ENCODE data around the gene ARPC5L.
A peak's percentile ranks its signal among the peaks of the same experiment; 100 is the strongest.

ARPC5L gene

DNA sequence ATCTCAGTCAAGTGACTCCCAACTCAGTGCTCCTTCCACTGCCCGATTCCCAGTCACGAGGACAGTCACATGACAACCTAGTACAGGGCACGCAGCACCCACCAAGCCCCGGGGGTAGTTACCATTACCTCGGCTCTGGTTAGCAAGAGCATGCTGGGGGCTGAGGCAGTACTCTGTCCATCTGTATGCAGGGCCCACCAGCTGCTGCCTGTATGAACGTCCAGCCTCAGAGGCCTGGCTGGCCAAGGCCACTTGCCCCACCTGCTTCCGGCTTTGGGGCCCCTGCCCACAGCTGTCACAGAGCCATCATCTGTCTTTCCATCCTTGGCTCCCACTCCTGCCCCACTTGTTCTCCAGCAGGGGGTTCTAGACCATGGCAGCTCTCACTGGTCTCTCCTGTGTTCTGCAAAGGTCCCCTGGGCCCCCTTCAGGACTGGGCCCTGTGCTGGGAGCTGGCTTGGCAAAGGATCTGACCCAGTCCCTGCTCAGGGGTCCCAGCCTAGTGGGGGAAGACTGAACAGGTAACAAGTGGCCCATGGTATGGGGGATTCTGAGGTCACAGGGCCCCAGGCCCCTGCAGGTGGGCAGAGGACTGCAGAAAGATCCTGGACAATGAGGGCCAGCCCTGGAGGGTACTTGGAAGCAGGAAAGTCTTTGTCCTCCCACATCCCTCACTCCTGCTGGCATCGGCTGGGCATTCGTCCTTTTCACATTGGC lies 3.4 kb upstream of the ARPC5L start:
- peaks cover 62% of the 10 kb centered on the region for H4K20me1 ChIP-seq (ENCODE audit: insufficient read depth, low read length)
- H3K4me1 ChIP-seq (ENCODE audit: insufficient read depth, low read length) = peaks cover 37% of the 10 kb centered on the region
- no peaks in the 10 kb centered on the region for H3K9me3 ChIP-seq (ENCODE audit: insufficient read depth, low read length, severe bottlenecking)
- no peak overlapping the region for H3K27ac ChIP-seq (ENCODE audit: low read length)
- no peak overlapping the region for H2AFZ ChIP-seq (ENCODE audit: low read depth, low read length)
- DNase-seq (no peak), ATAC-seq (ENCODE audit: insufficient read depth, low read depth) (no peak)
- H3K36me3 ChIP-seq (ENCODE audit: insufficient read depth, low read length) = peaks cover 55% of the 10 kb centered on the region
- H3K27me3 ChIP-seq (ENCODE audit: insufficient read depth, low read length, poor library complexity) = no peaks in the 10 kb centered on the region
- TF ChIP-seq EZH2 (IDR thresholded peaks at IDR 0.05; ENCODE audit: borderline replicate concordance, low read depth, low read length, severe bottlenecking) = no peak
- TF ChIP-seq, protein P1, sequence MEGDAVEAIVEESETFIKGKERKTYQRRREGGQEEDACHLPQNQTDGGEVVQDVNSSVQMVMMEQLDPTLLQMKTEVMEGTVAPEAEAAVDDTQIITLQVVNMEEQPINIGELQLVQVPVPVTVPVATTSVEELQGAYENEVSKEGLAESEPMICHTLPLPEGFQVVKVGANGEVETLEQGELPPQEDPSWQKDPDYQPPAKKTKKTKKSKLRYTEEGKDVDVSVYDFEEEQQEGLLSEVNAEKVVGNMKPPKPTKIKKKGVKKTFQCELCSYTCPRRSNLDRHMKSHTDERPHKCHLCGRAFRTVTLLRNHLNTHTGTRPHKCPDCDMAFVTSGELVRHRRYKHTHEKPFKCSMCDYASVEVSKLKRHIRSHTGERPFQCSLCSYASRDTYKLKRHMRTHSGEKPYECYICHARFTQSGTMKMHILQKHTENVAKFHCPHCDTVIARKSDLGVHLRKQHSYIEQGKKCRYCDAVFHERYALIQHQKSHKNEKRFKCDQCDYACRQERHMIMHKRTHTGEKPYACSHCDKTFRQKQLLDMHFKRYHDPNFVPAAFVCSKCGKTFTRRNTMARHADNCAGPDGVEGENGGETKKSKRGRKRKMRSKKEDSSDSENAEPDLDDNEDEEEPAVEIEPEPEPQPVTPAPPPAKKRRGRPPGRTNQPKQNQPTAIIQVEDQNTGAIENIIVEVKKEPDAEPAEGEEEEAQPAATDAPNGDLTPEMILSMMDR (IDR thresholded peaks at IDR 0.05; ENCODE audit: borderline replicate concordance, extremely low read depth, low read length, poor library complexity, severe bottlenecking) = no peak
- H3K79me2 ChIP-seq (ENCODE audit: insufficient read depth, low read length) = peaks cover 35% of the 10 kb centered on the region
- H3K4me2 ChIP-seq (ENCODE audit: insufficient read depth, low read length) = peak overlapping the region; percentile 93; the same call in 1 of the 2 replicates
- no peak overlapping the region for H3K4me3 ChIP-seq (ENCODE audit: low read depth in 1 of 2, low read length in 2 of 2)
- no peak overlapping the region for H3K9ac ChIP-seq (ENCODE audit: low read depth, low read length)

DNA sequence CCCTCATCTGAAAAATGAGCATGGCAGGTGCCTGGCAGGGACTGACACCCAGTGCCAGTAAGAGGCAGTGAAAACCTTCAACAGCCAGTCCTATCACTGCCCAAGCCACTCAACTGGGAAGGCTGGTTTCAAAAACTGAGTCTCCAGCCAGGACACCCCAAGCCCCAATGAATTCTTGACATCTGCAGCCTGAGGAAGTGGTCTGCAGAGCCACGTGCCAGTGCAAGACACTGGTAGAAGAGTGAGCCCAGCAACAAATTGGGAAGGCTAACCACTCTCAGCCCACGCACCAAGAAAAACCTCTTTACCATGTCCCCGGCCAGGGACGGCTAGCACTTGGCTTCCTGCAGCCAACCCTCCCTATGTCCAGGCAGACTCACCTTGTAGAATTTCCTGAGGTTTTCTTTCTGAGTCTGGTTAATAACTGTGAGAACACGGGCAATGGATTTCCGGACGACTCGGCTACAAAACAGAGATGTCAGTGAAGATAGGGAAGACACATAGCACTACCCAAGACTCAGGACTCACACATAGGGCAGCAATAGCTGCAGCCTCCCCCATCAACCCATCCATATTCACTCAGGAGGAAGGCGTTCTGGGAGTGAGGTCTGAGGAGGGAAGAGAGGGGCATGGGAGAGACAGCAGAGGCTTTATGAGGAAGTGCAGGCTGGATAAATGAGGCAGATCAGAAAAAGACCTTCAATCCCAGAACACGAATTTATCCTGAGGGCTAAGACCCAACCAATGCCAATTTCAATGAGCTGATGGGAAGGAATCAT lies 1.9 kb upstream of the ARPC5L start:
- TF ChIP-seq EZH2 (IDR thresholded peaks at IDR 0.05; ENCODE audit: borderline replicate concordance, low read depth, low read length, severe bottlenecking) = no peak
- TF ChIP-seq, protein P1 (IDR thresholded peaks at IDR 0.05; ENCODE audit: borderline replicate concordance, extremely low read depth, low read length, poor library complexity, severe bottlenecking) = no peak
- Histone ChIP-seq H3K36me3 (ENCODE audit: insufficient read depth, low read length) (peaks cover 55% of the 10 kb centered on the region), H3K9ac (ENCODE audit: low read depth, low read length) (peak overlapping the region; percentile 79), H4K20me1 (ENCODE audit: insufficient read depth, low read length) (peaks cover 62% of the 10 kb centered on the region), H3K4me3 (ENCODE audit: low read depth in 1 of 2, low read length in 2 of 2) (peak overlapping the region; percentile 61 to 92; a peak in 3 of 4 replicates), H3K79me2 (ENCODE audit: insufficient read depth, low read length) (peaks cover 35% of the 10 kb centered on the region), H3K27ac (ENCODE audit: low read length) (0 out of 2 replicates have a peak overlapping the region, but pooled peaks have one; percentile 91), H3K4me2 (ENCODE audit: insufficient read depth, low read length) (peak overlapping the region; percentile 93), H3K9me3 (ENCODE audit: insufficient read depth, low read length, severe bottlenecking) (no peaks in the 10 kb centered on the region), H3K4me1 (ENCODE audit: insufficient read depth, low read length) (peaks cover 38% of the 10 kb centered on the region), H3K27me3 (ENCODE audit: insufficient read depth, low read length, poor library complexity) (no peaks in the 10 kb centered on the region), H2AFZ (ENCODE audit: low read depth, low read length) (no peak overlapping the region)
- DNase-seq (no peak), ATAC-seq (ENCODE audit: insufficient read depth, low read depth) (no peak)

DNA sequence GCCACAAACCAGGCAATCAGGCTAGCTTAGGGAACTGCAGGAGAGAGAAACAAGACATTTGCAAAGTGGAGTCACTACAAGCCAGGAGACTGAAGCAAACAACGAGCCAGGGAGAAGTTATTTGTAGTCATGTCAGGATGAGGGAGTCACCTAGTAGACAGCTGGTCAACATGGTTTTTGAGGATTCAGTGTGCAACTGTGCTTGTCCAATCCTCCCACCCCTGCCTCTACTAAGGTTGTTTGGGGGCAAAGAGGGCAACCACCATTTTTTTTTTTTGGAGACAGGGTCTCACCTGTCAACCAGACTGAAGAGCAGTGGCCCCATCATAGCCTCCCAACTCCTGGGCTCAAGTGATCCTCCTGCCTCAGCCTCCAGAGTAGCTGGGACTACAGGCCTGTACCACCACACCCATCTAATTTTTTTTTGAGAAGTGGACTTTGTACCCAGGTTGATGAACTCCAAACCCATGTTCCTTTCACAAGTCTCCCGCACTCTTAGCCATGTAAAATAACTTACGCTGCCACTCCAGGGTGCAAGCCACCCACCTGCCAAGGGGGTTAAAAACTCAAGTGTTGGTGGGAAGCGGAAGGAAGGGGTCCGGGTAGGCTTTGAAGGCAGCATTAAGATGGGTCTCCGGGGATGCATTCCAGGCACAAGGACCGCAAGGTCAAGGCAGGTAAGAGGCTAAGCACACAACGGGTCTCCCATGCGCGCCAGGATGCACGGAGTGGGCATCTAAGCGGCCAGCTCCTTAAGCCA lies 1.2 kb upstream of the ARPC5L start:
- ATAC-seq (ENCODE audit: insufficient read depth, low read depth) = no peak
- Histone ChIP-seq H3K4me3 (ENCODE audit: low read depth in 1 of 2, low read length in 2 of 2) (peak overlapping the region; percentile 61 to 92; a peak in 3 of 4 replicates), H4K20me1 (ENCODE audit: insufficient read depth, low read length) (peaks cover 57% of the 10 kb centered on the region), H3K27me3 (ENCODE audit: insufficient read depth, low read length, poor library complexity) (no peaks in the 10 kb centered on the region), H3K27ac (ENCODE audit: low read length) (peak overlapping the region; percentile 91), H3K9me3 (ENCODE audit: insufficient read depth, low read length, severe bottlenecking) (no peaks in the 10 kb centered on the region), H3K79me2 (ENCODE audit: insufficient read depth, low read length) (peaks cover 35% of the 10 kb centered on the region), H3K4me1 (ENCODE audit: insufficient read depth, low read length) (peaks cover 38% of the 10 kb centered on the region), H2AFZ (ENCODE audit: low read depth, low read length) (no peak overlapping the region), H3K4me2 (ENCODE audit: insufficient read depth, low read length) (peak overlapping the region; percentile 93), H3K9ac (ENCODE audit: low read depth, low read length) (peak overlapping the region; percentile 79), H3K36me3 (ENCODE audit: insufficient read depth, low read length) (peaks cover 55% of the 10 kb centered on the region)
- TF ChIP-seq, protein P1 (IDR thresholded peaks at IDR 0.05; ENCODE audit: borderline replicate concordance, extremely low read depth, low read length, poor library complexity, severe bottlenecking) = no peak
- TF ChIP-seq EZH2 (IDR thresholded peaks at IDR 0.05; ENCODE audit: borderline replicate concordance, low read depth, low read length, severe bottlenecking) = no peak
- no peak for DNase-seq

All from DND-41 (cell line).